IMR-90 (cell line): Measurements from ENCODE around the gene GNB1L. TPM values are rescaled to one million over a fixed set of nuclear protein-coding genes. Genes with fewer than 3 reads are reported as not detected.

ENCODE experiments used
- ATAC-seq: fragments of 200-7000 bp; cut with Tn5 transposase; 2 replicates; pipeline ENCODE4 v1.9.1; 2020; ENCODE audit warnings: low read depth, mild to moderate bottlenecking, moderate library complexity
- BruUV-seq: library from RNA; stranded (reverse); fragments of 400-500 nt; replicated peaks from 2 replicates; lab custom pipeline; 2021; lab: Mats Ljungman, UMichigan
- CTCF ChIA-PET: fragments of 300-600 bp; formaldehyde crosslinking; extraction: SDS; loops from one replicate; lab custom pipeline; 2021; ENCODE audit warnings: antibody characterized with exemption; lab: Yijun Ruan, JAX
- POLR2A ChIA-PET: fragments of 300-600 bp; sonication (Branson Sonifier 250); formaldehyde crosslinking; loops from one replicate; lab custom pipeline; 2022; ENCODE audit warnings: antibody characterized with exemption; ENCODE audit not compliant: unreplicated experiment; lab: Charles Lee
- DNase-seq: peaks from one replicate; pipeline ENCODE4 v3.0.0; 2013
- H2AFZ ChIP-seq: replicated peaks from 2 replicates; pipeline ENCODE3; 2013; ENCODE audit warnings: low read length, mild to moderate bottlenecking; ENCODE audit not compliant: poor library complexity
- H2AK5ac ChIP-seq: 2 replicates; pipeline ENCODE4 v1.6.1; 2013; ENCODE audit warnings: low read depth, low read length, inconsistent platforms
- H2AK9ac ChIP-seq: replicated peaks from 2 replicates; pipeline ENCODE3; 2013; ENCODE audit warnings: mild to moderate bottlenecking, low read depth, low read length, moderate library complexity; ENCODE audit not compliant: poor library complexity
- H2BK120ac ChIP-seq: 2 replicates; pipeline ENCODE4 v1.6.1; 2013; ENCODE audit warnings: low read depth, low read length, inconsistent platforms
- H2BK15ac ChIP-seq: 3 replicates; pipeline ENCODE4 v1.6.1; 2013; ENCODE audit warnings: low read depth, low read length, inconsistent platforms
- H2BK20ac ChIP-seq: 2 replicates; pipeline ENCODE4 v1.6.1; 2013; ENCODE audit warnings: low read depth, mild to moderate bottlenecking, inconsistent platforms, low read length, moderate library complexity
- H2BK5ac ChIP-seq: 2 replicates; pipeline ENCODE4 v1.6.1; 2013; ENCODE audit warnings: mild to moderate bottlenecking, low read depth, low read length, inconsistent platforms; ENCODE audit not compliant: poor library complexity, severe bottlenecking
- H3K14ac ChIP-seq: replicated peaks from 2 replicates; pipeline ENCODE4 v1.6.1; 2013; ENCODE audit warnings: low read depth, low read length, inconsistent platforms
- H3K18ac ChIP-seq: 2 replicates; pipeline ENCODE4 v1.6.1; 2013; ENCODE audit warnings: low read depth, low read length, control low read depth
- H3K23ac ChIP-seq: 2 replicates; pipeline ENCODE4 v1.6.1; 2013; ENCODE audit warnings: low read depth, low read length, inconsistent platforms
- H3K27ac ChIP-seq: 2 replicates; pipeline ENCODE4 v1.5.1; 2013; ENCODE audit warnings: mild to moderate bottlenecking, control low read depth, low read length; ENCODE audit not compliant: insufficient read depth
- H3K27me3 ChIP-seq: 2 replicates; pipeline ENCODE4 v1.6.1; 2013; ENCODE audit warnings: low read length; ENCODE audit not compliant: control insufficient read depth, insufficient read depth
- H3K36me3 ChIP-seq: 2 replicates; pipeline ENCODE4 v1.6.1; 2013; ENCODE audit warnings: low read length, mixed read lengths; ENCODE audit not compliant: control insufficient read depth, insufficient read depth
- H3K4ac ChIP-seq: 2 replicates; pipeline ENCODE4 v1.6.1; 2013; ENCODE audit warnings: low read depth, low read length, inconsistent platforms
- H3K4me1 ChIP-seq: 2 replicates; pipeline ENCODE4 v1.6.1; 2013; ENCODE audit warnings: low read length, mixed read lengths; ENCODE audit not compliant: control insufficient read depth, insufficient read depth
- H3K4me2 ChIP-seq: 2 replicates; pipeline ENCODE4 v1.6.1; 2013; ENCODE audit warnings: low read depth, mild to moderate bottlenecking, control low read depth, low read length, moderate library complexity
- H3K4me3 ChIP-seq: 2 replicates; pipeline ENCODE4 v1.5.1; 2013; ENCODE audit warnings: low read depth, mild to moderate bottlenecking, control low read depth, low read length, moderate library complexity; ENCODE audit not compliant: insufficient read depth
- H3K56ac ChIP-seq: 2 replicates; pipeline ENCODE4 v1.6.1; 2013; ENCODE audit warnings: low read length, inconsistent platforms; ENCODE audit not compliant: insufficient read depth; ENCODE audit errors: extremely low read depth
- H3K79me1 ChIP-seq, 2 experiments: 2 replicates each; pipeline ENCODE4 v1.6.1; 2013; ENCODE audit warnings: low read length in 2 of 2, inconsistent platforms in 1 of 2, low read depth in 1 of 2
- H3K9ac ChIP-seq: 2 replicates; pipeline ENCODE4 v1.6.1; 2013; ENCODE audit warnings: low read depth, low read length, control low read depth
- H3K9me1 ChIP-seq: 2 replicates; pipeline ENCODE4 v1.6.1; 2013; ENCODE audit warnings: low read length, inconsistent platforms; ENCODE audit not compliant: insufficient read depth
- H3K9me3 ChIP-seq: 2 replicates; pipeline ENCODE4 v1.6.1; 2013; ENCODE audit warnings: low read length; ENCODE audit not compliant: control insufficient read depth, insufficient read depth
- H4K20me1 ChIP-seq: 2 replicates; pipeline ENCODE4 v1.6.1; 2013; ENCODE audit warnings: low read length, inconsistent platforms; ENCODE audit not compliant: insufficient read depth
- H4K5ac ChIP-seq: 2 replicates; pipeline ENCODE4 v1.6.1; 2013; ENCODE audit warnings: mild to moderate bottlenecking, low read depth, low read length, control low read depth
- H4K8ac ChIP-seq, 2 experiments: 2 replicates each; pipeline ENCODE4 v1.6.1; 2013; ENCODE audit warnings: low read depth in 2 of 2, low read length in 2 of 2, control low read depth in 1 of 2, inconsistent platforms in 1 of 2
- H4K91ac ChIP-seq: 2 replicates; pipeline ENCODE4 v1.6.1; 2013; ENCODE audit warnings: low read depth, low read length, inconsistent platforms; ENCODE audit not compliant: insufficient read depth
- BHLHE40 ChIP-seq: fragments of 150-350 bp; IDR thresholded peaks from 2 replicates; pipeline ENCODE4 v1.6.1; 2016; ENCODE audit warnings: mild to moderate bottlenecking, low read depth, low read length
- CHD1 ChIP-seq: IDR thresholded peaks from 2 replicates; pipeline ENCODE4 v1.6.1; 2012; ENCODE audit warnings: low read depth, low read length, improper control_type of control experiment
- ELK1 ChIP-seq: fragments of 150-350 bp; IDR thresholded peaks from 2 replicates; pipeline ENCODE4 v1.6.1; 2016; ENCODE audit warnings: low read depth, mild to moderate bottlenecking, low read length, moderate library complexity, borderline replicate concordance
- FOS ChIP-seq: fragments of 150-350 bp; IDR thresholded peaks from 2 replicates; pipeline ENCODE4 v1.6.1; 2016; ENCODE audit warnings: low read depth, low read length
- MAFK ChIP-seq: IDR thresholded peaks from 2 replicates; pipeline ENCODE4 v1.6.1; 2012; ENCODE audit warnings: low read depth, low read length, improper control_type of control experiment
- NFE2L2 ChIP-seq: fragments of 150-350 bp; IDR thresholded peaks from 2 replicates; pipeline ENCODE4 v1.6.1; 2016; ENCODE audit warnings: low read depth, mild to moderate bottlenecking, low read length
- POLR2A ChIP-seq: IDR thresholded peaks from 2 replicates; pipeline ENCODE4 v1.6.1; 2012; ENCODE audit warnings: mild to moderate bottlenecking, low read depth, low read length
- RAD21 ChIP-seq: IDR thresholded peaks from 2 replicates; pipeline ENCODE4 v1.6.1; 2012; ENCODE audit warnings: low read length, improper control_type of control experiment
- RCOR1 ChIP-seq: IDR thresholded peaks from 2 replicates; pipeline ENCODE4 v1.6.1; 2012; ENCODE audit warnings: mild to moderate bottlenecking, low read length, improper control_type of control experiment; ENCODE audit not compliant: insufficient replicate concordance
- SMC3 ChIP-seq: fragments of 150-350 bp; IDR thresholded peaks from 2 replicates; pipeline ENCODE4 v1.6.1; 2016; ENCODE audit warnings: low read depth, mild to moderate bottlenecking, antibody characterized with exemption, low read length, moderate library complexity
- USF2 ChIP-seq: fragments of 150-350 bp; IDR thresholded peaks from 2 replicates; pipeline ENCODE4 v1.6.1; 2017; ENCODE audit warnings: mild to moderate bottlenecking, antibody characterized with exemption, low read length, low read depth
- WGBS, 2 experiments: methylation state at CpG; one replicate each; pipeline versions ENCODE4 v1.1.5 to v1.1.7; 2013; ENCODE audit warnings: missing lambda C conversion rate in 2 of 2; ENCODE audit not compliant: insufficient read length in 1 of 2; ENCODE audit errors: extremely low coverage in 2 of 2; 5-methylcytosine and 5-hydroxymethylcytosine counted together
- dilution Hi-C: fragments of 300-500 bp; cut with HindIII; formaldehyde crosslinking; loops from one replicate; pipeline ENCODE4 v1.14.3; 2018; ENCODE audit warnings: low sequenced_read_pairs; ENCODE audit not compliant: unreplicated experiment
- in situ Hi-C: fragments of 300-500 bp; cut with MboI; formaldehyde crosslinking; loops from 3 replicates; pipeline ENCODE4 v1.14.3; 2019; ENCODE audit warnings: low sequenced_read_pairs, inconsistent platforms, mixed read lengths
- intact Hi-C: fragments of 100-400 bp; cut with micrococcal nuclease; formaldehyde crosslinking; loops from 2 replicates; pipeline ENCODE4 v1.10.0; 2022
- polyA plus RNA-seq, 3 experiments: library from polyadenylated mRNA; depleted of rRNA; stranded (reverse); fragments of >200 nt; gene quantifications; 2 replicates each; pipeline ENCODE4 v1.2.3, GENCODE V29; 2012; ENCODE audit warnings: low replicate concordance in 1 of 3
- total RNA-seq: library from RNA; depleted of rRNA; stranded (reverse); fragments of >200 nt; gene quantifications from 2 replicates; pipeline ENCODE4 v1.2.3, GENCODE V29; 2012

Gene GNB1L
- total and polyA plus RNA-seq, 2 of the 4 experiments (the other 2 are of a cell fraction) = 2.5 to 4.4 TPM

- H4K20me1 ChIP-seq = peaks cover 62% of the 10 kb centered on the region
- BruUV-seq = no TSS peak
Measured at GRCh38 chr22:19847345-19847632, 7.4 kb downstream of the GNB1L start.

More at GRCh38 chr22:19847345-19847632, 7.4 kb downstream of the GNB1L start:
- in situ Hi-C loops = no loop called here
- no peak overlapping the region for H3K4me3 ChIP-seq
- no peak overlapping the region for H2BK15ac ChIP-seq
- H3K4me2 ChIP-seq = no peak overlapping the region
- H2BK120ac ChIP-seq = no peak overlapping the region
- H2AFZ ChIP-seq = no peak overlapping the region
- H3K79me1 ChIP-seq = peaks cover 28 to 85% of the 10 kb centered on the region in 2 experiments
- no peak overlapping the region for H3K56ac ChIP-seq
- no peaks in the 10 kb centered on the region for H3K27me3 ChIP-seq
- no peak overlapping the region for H4K91ac ChIP-seq
- no peak overlapping the region for H2BK5ac ChIP-seq
- no peak overlapping the region for H4K8ac ChIP-seq
- no peak overlapping the region for H3K27ac ChIP-seq
- no peak overlapping the region for H4K5ac ChIP-seq
- H3K9me1 ChIP-seq = peaks cover 29% of the 10 kb centered on the region
- H3K23ac ChIP-seq = no peak overlapping the region
- H2BK20ac ChIP-seq = no peak overlapping the region
- ATAC-seq (no peak), DNase-seq (no peak)
- ChIA-PET POLR2A (no interaction called here), CTCF (no interaction called here)
- no peak overlapping the region for H3K14ac ChIP-seq
- 100% methylated on average over 1 of the region's 2 CpGs; no CpG with 5 or more reads in 1 of the 2 experiments for WGBS, 2 experiments
- no peak for TF ChIP-seq SMC3
- no peak for TF ChIP-seq USF2
- no peak for TF ChIP-seq BHLHE40
- no peak for TF ChIP-seq RAD21
- no peak for TF ChIP-seq MAFK
- no peak for TF ChIP-seq NFE2L2
- no peak for TF ChIP-seq RCOR1
- no peak for TF ChIP-seq CHD1
- TF ChIP-seq FOS = no peak
- no peak for TF ChIP-seq POLR2A
- no peak for TF ChIP-seq ELK1
- H3K4me1 ChIP-seq = peaks cover 7% of the 10 kb centered on the region
- H3K4ac ChIP-seq = no peak overlapping the region
- peaks cover 33% of the 10 kb centered on the region for H3K36me3 ChIP-seq
- dilution Hi-C loops = no loop called here
- H3K9ac ChIP-seq = no peak overlapping the region
- H2AK5ac ChIP-seq = no peak overlapping the region
- H2AK9ac ChIP-seq = no peak overlapping the region
- intact Hi-C loops = no loop called here
- H3K18ac ChIP-seq = no peak overlapping the region
- peaks cover 3% of the 10 kb centered on the region; the same call in 1 of the 2 replicates for H3K9me3 ChIP-seq
